ENCODE data around the gene CREB1.

CREB1 gene

GRCh38 chr2:207561386-207562080, 31.8 kb downstream of the CREB1 start:
- TF ChIP-seq, protein P1, sequence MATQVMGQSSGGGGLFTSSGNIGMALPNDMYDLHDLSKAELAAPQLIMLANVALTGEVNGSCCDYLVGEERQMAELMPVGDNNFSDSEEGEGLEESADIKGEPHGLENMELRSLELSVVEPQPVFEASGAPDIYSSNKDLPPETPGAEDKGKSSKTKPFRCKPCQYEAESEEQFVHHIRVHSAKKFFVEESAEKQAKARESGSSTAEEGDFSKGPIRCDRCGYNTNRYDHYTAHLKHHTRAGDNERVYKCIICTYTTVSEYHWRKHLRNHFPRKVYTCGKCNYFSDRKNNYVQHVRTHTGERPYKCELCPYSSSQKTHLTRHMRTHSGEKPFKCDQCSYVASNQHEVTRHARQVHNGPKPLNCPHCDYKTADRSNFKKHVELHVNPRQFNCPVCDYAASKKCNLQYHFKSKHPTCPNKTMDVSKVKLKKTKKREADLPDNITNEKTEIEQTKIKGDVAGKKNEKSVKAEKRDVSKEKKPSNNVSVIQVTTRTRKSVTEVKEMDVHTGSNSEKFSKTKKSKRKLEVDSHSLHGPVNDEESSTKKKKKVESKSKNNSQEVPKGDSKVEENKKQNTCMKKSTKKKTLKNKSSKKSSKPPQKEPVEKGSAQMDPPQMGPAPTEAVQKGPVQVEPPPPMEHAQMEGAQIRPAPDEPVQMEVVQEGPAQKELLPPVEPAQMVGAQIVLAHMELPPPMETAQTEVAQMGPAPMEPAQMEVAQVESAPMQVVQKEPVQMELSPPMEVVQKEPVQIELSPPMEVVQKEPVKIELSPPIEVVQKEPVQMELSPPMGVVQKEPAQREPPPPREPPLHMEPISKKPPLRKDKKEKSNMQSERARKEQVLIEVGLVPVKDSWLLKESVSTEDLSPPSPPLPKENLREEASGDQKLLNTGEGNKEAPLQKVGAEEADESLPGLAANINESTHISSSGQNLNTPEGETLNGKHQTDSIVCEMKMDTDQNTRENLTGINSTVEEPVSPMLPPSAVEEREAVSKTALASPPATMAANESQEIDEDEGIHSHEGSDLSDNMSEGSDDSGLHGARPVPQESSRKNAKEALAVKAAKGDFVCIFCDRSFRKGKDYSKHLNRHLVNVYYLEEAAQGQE (IDR thresholded peaks at IDR 0.05; ENCODE audit: insufficient replicate concordance, low read depth): no peak
- TF ChIP-seq, protein P2, sequence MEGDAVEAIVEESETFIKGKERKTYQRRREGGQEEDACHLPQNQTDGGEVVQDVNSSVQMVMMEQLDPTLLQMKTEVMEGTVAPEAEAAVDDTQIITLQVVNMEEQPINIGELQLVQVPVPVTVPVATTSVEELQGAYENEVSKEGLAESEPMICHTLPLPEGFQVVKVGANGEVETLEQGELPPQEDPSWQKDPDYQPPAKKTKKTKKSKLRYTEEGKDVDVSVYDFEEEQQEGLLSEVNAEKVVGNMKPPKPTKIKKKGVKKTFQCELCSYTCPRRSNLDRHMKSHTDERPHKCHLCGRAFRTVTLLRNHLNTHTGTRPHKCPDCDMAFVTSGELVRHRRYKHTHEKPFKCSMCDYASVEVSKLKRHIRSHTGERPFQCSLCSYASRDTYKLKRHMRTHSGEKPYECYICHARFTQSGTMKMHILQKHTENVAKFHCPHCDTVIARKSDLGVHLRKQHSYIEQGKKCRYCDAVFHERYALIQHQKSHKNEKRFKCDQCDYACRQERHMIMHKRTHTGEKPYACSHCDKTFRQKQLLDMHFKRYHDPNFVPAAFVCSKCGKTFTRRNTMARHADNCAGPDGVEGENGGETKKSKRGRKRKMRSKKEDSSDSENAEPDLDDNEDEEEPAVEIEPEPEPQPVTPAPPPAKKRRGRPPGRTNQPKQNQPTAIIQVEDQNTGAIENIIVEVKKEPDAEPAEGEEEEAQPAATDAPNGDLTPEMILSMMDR (IDR thresholded peaks at IDR 0.05; ENCODE audit: insufficient read depth, low read length): no peak
- no peak for TF ChIP-seq SPI1 (IDR thresholded peaks at IDR 0.05; ENCODE audit: borderline replicate concordance, low read depth)
- TF ChIP-seq POLR2AphosphoS5 (IDR thresholded peaks at IDR 0.05; ENCODE audit: low read depth): no peak
- TF ChIP-seq GABPA (IDR thresholded peaks at IDR 0.05; ENCODE audit: low read depth): no peak
- no peaks in the 10 kb centered on the region for H3K27me3 ChIP-seq (ENCODE audit: insufficient read depth, poor library complexity, severe bottlenecking)
- H3K27ac ChIP-seq (replicated peaks): no peak overlapping the region; the same call in 1 of the 2 replicates
- no peak overlapping the region for H3K4me3 ChIP-seq (replicated peaks; ENCODE audit: insufficient read depth, low read length)
- no peak for DNase-seq (ENCODE audit: low read depth in 1 of 2, low spot score in 1 of 2)

GRCh38 chr2:207565736-207566500, 36.2 kb downstream of the CREB1 start:
- H3K4me3 ChIP-seq (replicated peaks; ENCODE audit: insufficient read depth, low read length): no peak overlapping the region
- H3K27ac ChIP-seq (replicated peaks): no peak overlapping the region
- TF ChIP-seq GABPA (IDR thresholded peaks at IDR 0.05; ENCODE audit: low read depth) (no peak), SPI1 (IDR thresholded peaks at IDR 0.05; ENCODE audit: borderline replicate concordance, low read depth) (no peak), POLR2AphosphoS5 (IDR thresholded peaks at IDR 0.05; ENCODE audit: low read depth) (no peak)
- TF ChIP-seq, protein P1 (IDR thresholded peaks at IDR 0.05; ENCODE audit: insufficient replicate concordance, low read depth): no peak
- TF ChIP-seq, protein P2 (IDR thresholded peaks at IDR 0.05; ENCODE audit: insufficient read depth, low read length): no peak
- H3K27me3 ChIP-seq (ENCODE audit: insufficient read depth, poor library complexity, severe bottlenecking): no peaks in the 10 kb centered on the region
- no peak for DNase-seq (ENCODE audit: low read depth in 1 of 2, low spot score in 1 of 2)

DNA sequence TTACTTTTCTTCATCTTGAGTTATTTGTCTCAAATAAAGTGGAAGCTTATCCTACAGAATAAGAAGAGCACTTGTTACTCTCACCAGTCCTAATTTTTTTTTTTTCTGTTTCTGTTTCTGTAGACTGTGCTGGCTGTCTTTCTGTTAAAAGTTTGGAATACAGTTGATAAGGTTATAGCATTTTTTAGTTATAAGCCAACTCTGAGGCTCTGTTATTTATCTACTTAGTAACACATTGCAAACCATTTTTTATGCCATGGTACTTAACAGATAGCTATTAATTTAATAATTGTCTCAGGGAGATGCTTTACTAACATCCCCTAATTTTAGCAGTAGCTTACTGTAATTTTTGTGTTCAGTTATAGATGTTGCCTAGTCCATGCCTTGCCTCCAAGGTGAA, 37.9 kb downstream of the CREB1 start:
- Histone ChIP-seq H3K27ac (replicated peaks) (no peak overlapping the region), H3K27me3 (ENCODE audit: insufficient read depth, poor library complexity, severe bottlenecking) (no peaks in the 10 kb centered on the region), H3K4me3 (replicated peaks; ENCODE audit: insufficient read depth, low read length) (no peak overlapping the region)
- DNase-seq (ENCODE audit: low read depth in 1 of 2, low spot score in 1 of 2): no peak
- TF ChIP-seq, protein P1 (IDR thresholded peaks at IDR 0.05; ENCODE audit: insufficient replicate concordance, low read depth): no peak
- TF ChIP-seq POLR2AphosphoS5 (IDR thresholded peaks at IDR 0.05; ENCODE audit: low read depth) (no peak), GABPA (IDR thresholded peaks at IDR 0.05; ENCODE audit: low read depth) (no peak), SPI1 (IDR thresholded peaks at IDR 0.05; ENCODE audit: borderline replicate concordance, low read depth) (no peak)
- TF ChIP-seq, protein P2 (IDR thresholded peaks at IDR 0.05; ENCODE audit: insufficient read depth, low read length): no peak
